Inferior parietal cortex (tissue), 1 donor: Measurements from ENCODE around the gene APOBEC3B.
"Not testable (repeated sequence)": the region's sequence is repeated elsewhere in the genome, so short reads cannot be mapped to it uniquely, and the experiment has no call there.

ENCODE experiments used
- DNase-seq: peaks from one replicate; pipeline ENCODE4 v3.0.0-alpha.2; 2016; ENCODE audit errors: extremely low spot score

The APOBEC3B gene

GRCh38 chr22:38997518-38997917 is 15.4 kb downstream of the APOBEC3B start:
- DNase-seq: no peak

GRCh38 chr22:39003165-39003638 is 21.1 kb downstream of the APOBEC3B start:
- peak; percentile 61 for DNase-seq

GRCh38 chr22:39007177-39007576 is 25.0 kb downstream of the APOBEC3B start:
- no peak for DNase-seq

GRCh38 chr22:39008271-39008850 is 26.2 kb downstream of the APOBEC3B start:
- DNase-seq: not testable (repeated sequence)

GRCh38 chr22:39010946-39011345 is 28.8 kb downstream of the APOBEC3B start:
- no peak for DNase-seq

- no peak for DNase-seq
These were observed 30.7 kb downstream of the APOBEC3B start for GRCh38 chr22:39012533-39013511.

- not testable (repeated sequence) for DNase-seq
These were observed 31.4 kb downstream of the APOBEC3B start for GRCh38 chr22:39013561-39013941.

GRCh38 chr22:39013942-39014722 is 32.0 kb downstream of the APOBEC3B start, which contains the start of gene APOBEC3C:
Gene APOBEC3C (plus strand): TSS chr22:39014257. CDS start chr22:39014363, 106 bp downstream.
- DNase-seq: peak; percentile 43

- DNase-seq: not testable (repeated sequence)
These were observed 32.6 kb downstream of the APOBEC3B start for GRCh38 chr22:39014723-39015121.

GRCh38 chr22:39016592-39016991 is 34.4 kb downstream of the APOBEC3B start:
- DNase-seq: no peak

GRCh38 chr22:39017596-39018365 is 35.6 kb downstream of the APOBEC3B start:
- no peak for DNase-seq

GRCh38 chr22:39020021-39020651 is 38.0 kb downstream of the APOBEC3B start:
- not testable (repeated sequence) for DNase-seq

- DNase-seq: no peak
These were observed 39.6 kb downstream of the APOBEC3B start for GRCh38 chr22:39021552-39022250.

GRCh38 chr22:39024519-39025308 is 42.6 kb downstream of the APOBEC3B start:
- DNase-seq: no peak

GRCh38 chr22:39026509-39027150 is 44.5 kb downstream of the APOBEC3B start:
- no peak for DNase-seq

GRCh38 chr22:39027717-39028116 is 45.6 kb downstream of the APOBEC3B start:
- DNase-seq: no peak

- no peak for DNase-seq
These were observed 46.1 kb downstream of the APOBEC3B start for GRCh38 chr22:39028281-39028680.

GRCh38 chr22:39029227-39029626 is 47.1 kb downstream of the APOBEC3B start:
- DNase-seq: no peak

- no peak for DNase-seq
These were observed 48.6 kb downstream of the APOBEC3B start for GRCh38 chr22:39030705-39031104.
